Lower leg skin (tissue), 4 donors: ENCODE measurements around the gene CES2. TPM values are rescaled to one million over a fixed set of nuclear protein-coding genes. Genes with fewer than 3 reads are reported as not detected.
A peak's percentile ranks its signal among the peaks of the same experiment; 100 is the strongest.

ENCODE experiments used
- DNase-seq, 2 donors: peaks; one replicate each; pipeline ENCODE4 v3.0.0-alpha.2; 2019; ENCODE audit warnings: low spot score in 2 of 2
- H3K4me3 ChIP-seq: fragments of 200-600 bp; sonication (generic); 2 replicates; pipeline ENCODE4 v1.5.1; 2017; ENCODE audit warnings: mild to moderate bottlenecking, low read depth; ENCODE audit not compliant: poor library complexity, severe bottlenecking
- CTCF ChIP-seq, 3 donors: fragments of 450-650 bp; IDR thresholded peaks; one replicate each; pipeline ENCODE4 v1.5.1; 2016; ENCODE audit warnings: antibody characterized with exemption in 3 of 3, mild to moderate bottlenecking in 3 of 3, moderate library complexity in 2 of 3
- POLR2A ChIP-seq, 2 donors: fragments of 450-650 bp; IDR thresholded peaks; one replicate each; pipeline ENCODE4 v1.6.1; 2016 to 2017; ENCODE audit warnings: antibody characterized with exemption in 2 of 2, mild to moderate bottlenecking in 1 of 2, moderate library complexity in 1 of 2
- WGBS, 2 donors: methylation state at CpG; one replicate each; pipeline ENCODE4 v1.1.5; 2018; 5-methylcytosine and 5-hydroxymethylcytosine counted together
- intact Hi-C: fragments of 100-400 bp; cut with DNase I; formaldehyde crosslinking; loops from one replicate; pipeline ENCODE4 v1.15.0; 2023; ENCODE audit warnings: low total_unique reads
- total RNA-seq, 4 donors: library from RNA; depleted of rRNA; stranded (reverse); fragments of >200 nt; gene quantifications; one replicate each; pipeline ENCODE4 v1.1.0, GENCODE V29; 2016

Gene CES2
- total RNA-seq, 4 donors from 2014 or later, result 37.4 to 90.2 (median 50.2) TPM

- intact Hi-C loops, result loop anchor here (10.0 kb wide), 1 partner anchor 84 kb away; no protein-coding TSS in a partner anchor
- no peak for DNase-seq
- TF ChIP-seq POLR2A (IDR thresholded peaks at IDR 0.05) (no peak), CTCF (IDR thresholded peaks at IDR 0.05) (no peak)
- no peak overlapping the region for H3K4me3 ChIP-seq
- 79 to 84% methylated on average over 2 of the region's 2 CpGs for WGBS, 2 donors
Observed at GRCh38 chr16:66890799-66891198, 44.5 kb upstream of the CES2 start.

- intact Hi-C loops, result loop anchor here (10.0 kb wide), 1 partner anchor 83 kb away; no protein-coding TSS in a partner anchor
Observed at GRCh38 chr16:66891360-66891759, 44.0 kb upstream of the CES2 start.

GRCh38 chr16:66891797-66892196, 43.5 kb upstream of the CES2 start:
- intact Hi-C loops, result loop anchor here (10.0 kb wide), 1 partner anchor 83 kb away; no protein-coding TSS in a partner anchor
- WGBS, 2 donors, result 86 to 96% methylated on average over 6 of the region's 6 CpGs

More at GRCh38 chr16:66891360-66891759, 44.0 kb upstream of the CES2 start:
- 77 to 84% methylated on average over 4 of the region's 4 CpGs for WGBS, 2 donors
- no peak for TF ChIP-seq CTCF (IDR thresholded peaks at IDR 0.05)
- TF ChIP-seq POLR2A (IDR thresholded peaks at IDR 0.05), result no peak
- no peak for DNase-seq
- H3K4me3 ChIP-seq, result no peak overlapping the region

GRCh38 chr16:66894055-66894454, 41.3 kb upstream of the CES2 start:
- WGBS, 2 donors, result 74 to 89% methylated on average over 2 of the region's 2 CpGs
- DNase-seq, result no peak
- H3K4me3 ChIP-seq, result no peak overlapping the region
- intact Hi-C loops, result loop anchor here (10.0 kb wide), 1 partner anchor 81 kb away; no protein-coding TSS in a partner anchor
- no peak for TF ChIP-seq CTCF (IDR thresholded peaks at IDR 0.05)
- no peak for TF ChIP-seq POLR2A (IDR thresholded peaks at IDR 0.05)

More at GRCh38 chr16:66891797-66892196, 43.5 kb upstream of the CES2 start:
- TF ChIP-seq CTCF (IDR thresholded peaks at IDR 0.05) (no peak), POLR2A (IDR thresholded peaks at IDR 0.05) (no peak)
- no peak for DNase-seq
- H3K4me3 ChIP-seq, result no peak overlapping the region

GRCh38 chr16:66894948-66895688, 40.2 kb upstream of the CES2 start:
- H3K4me3 ChIP-seq, result no peak overlapping the region
- intact Hi-C loops, result loop anchor here (10.0 kb wide), 1 partner anchor 80 kb away; no protein-coding TSS in a partner anchor
- 42 to 46% methylated on average over 11 of the region's 11 CpGs for WGBS, 2 donors
- TF ChIP-seq POLR2A (IDR thresholded peaks at IDR 0.05), result no peak
- TF ChIP-seq CTCF (IDR thresholded peaks at IDR 0.05), result peak in 1 of 3 donors; percentile 37
- DNase-seq, result peak in 1 of 2 donors; percentile 54
